Measurements from ENCODE around the gene LCN9. TPM values are rescaled to one million over a fixed set of nuclear protein-coding genes. Genes with fewer than 3 reads are reported as not detected.

LCN9 gene
- total RNA-seq, 1 donor from 2014 or later, result 4.8 TPM

DNA sequence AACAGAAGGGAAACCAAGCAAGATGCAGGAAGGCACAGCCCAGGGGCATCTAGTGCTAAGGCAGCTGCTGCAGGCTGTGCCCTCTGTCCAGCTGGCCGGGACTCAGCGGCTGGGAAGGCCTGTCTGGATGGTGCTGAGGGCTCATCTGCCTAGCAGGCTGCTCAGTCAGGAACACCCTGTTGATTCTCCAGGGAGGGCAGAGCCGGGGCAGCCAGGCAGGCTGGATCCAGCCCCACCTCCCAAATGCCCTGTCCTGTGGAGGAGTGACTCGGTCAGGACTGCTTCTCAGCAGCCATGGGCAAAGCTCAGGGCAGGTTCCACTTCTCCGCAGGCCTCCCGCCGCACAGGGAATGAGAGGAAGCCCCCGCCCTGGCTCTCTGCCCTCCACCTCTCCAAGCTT, 7.8 kb upstream of the LCN9 start:
- no peak overlapping the region for H3K9ac ChIP-seq (ENCODE audit: low read length)
- no peak overlapping the region for H3K4me2 ChIP-seq (ENCODE audit: low read length)
- no peak overlapping the region for H3K4me3 ChIP-seq (ENCODE audit: insufficient read depth, low read depth, low read length)
- Mint-ChIP-seq H3K36me3 (ENCODE audit: low read depth, unreplicated experiment) (no peaks in the 10 kb centered on the region), H3K9me3 (ENCODE audit: unreplicated experiment) (peaks cover 17% of the 10 kb centered on the region), H3K4me1 (ENCODE audit: low read depth, unreplicated experiment) (no peaks in the 10 kb centered on the region), H3K27ac (ENCODE audit: unreplicated experiment) (no peak overlapping the region), H3K4me3 (ENCODE audit: unreplicated experiment) (no peak overlapping the region), H3K27me3 (ENCODE audit: low read depth, unreplicated experiment) (peaks cover 24% of the 10 kb centered on the region)
- no peak overlapping the region for H2AFZ ChIP-seq (ENCODE audit: low read depth, low read length)
- no peaks in the 10 kb centered on the region for H3K4me1 ChIP-seq (ENCODE audit: insufficient read depth, low read length)
- no peak overlapping the region for H3K27ac ChIP-seq (ENCODE audit: low read depth, low read length)
- DNase-seq (ENCODE audit: low read depth), result no peak
- no peaks in the 10 kb centered on the region for H3K79me2 ChIP-seq (ENCODE audit: insufficient read depth, low read length)
- H4K20me1 ChIP-seq (ENCODE audit: insufficient read depth, low read length), result no peaks in the 10 kb centered on the region
- FAIRE-seq, result no peak
- no peaks in the 10 kb centered on the region for H3K36me3 ChIP-seq (ENCODE audit: insufficient read depth, low read length)
- peaks cover 6% of the 10 kb centered on the region for H3K9me3 ChIP-seq (ENCODE audit: insufficient read depth, low read depth, low read length)
- H3K27me3 ChIP-seq (ENCODE audit: insufficient read depth, low read length), result no peaks in the 10 kb centered on the region
- TF ChIP-seq EZH2 (IDR thresholded peaks at IDR 0.05; ENCODE audit: insufficient read depth, low read length), result no peak
- TF ChIP-seq, protein P1, sequence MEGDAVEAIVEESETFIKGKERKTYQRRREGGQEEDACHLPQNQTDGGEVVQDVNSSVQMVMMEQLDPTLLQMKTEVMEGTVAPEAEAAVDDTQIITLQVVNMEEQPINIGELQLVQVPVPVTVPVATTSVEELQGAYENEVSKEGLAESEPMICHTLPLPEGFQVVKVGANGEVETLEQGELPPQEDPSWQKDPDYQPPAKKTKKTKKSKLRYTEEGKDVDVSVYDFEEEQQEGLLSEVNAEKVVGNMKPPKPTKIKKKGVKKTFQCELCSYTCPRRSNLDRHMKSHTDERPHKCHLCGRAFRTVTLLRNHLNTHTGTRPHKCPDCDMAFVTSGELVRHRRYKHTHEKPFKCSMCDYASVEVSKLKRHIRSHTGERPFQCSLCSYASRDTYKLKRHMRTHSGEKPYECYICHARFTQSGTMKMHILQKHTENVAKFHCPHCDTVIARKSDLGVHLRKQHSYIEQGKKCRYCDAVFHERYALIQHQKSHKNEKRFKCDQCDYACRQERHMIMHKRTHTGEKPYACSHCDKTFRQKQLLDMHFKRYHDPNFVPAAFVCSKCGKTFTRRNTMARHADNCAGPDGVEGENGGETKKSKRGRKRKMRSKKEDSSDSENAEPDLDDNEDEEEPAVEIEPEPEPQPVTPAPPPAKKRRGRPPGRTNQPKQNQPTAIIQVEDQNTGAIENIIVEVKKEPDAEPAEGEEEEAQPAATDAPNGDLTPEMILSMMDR (IDR thresholded peaks at IDR 0.05; ENCODE audit: insufficient read depth, low read depth, low read length), result no peak

DNA sequence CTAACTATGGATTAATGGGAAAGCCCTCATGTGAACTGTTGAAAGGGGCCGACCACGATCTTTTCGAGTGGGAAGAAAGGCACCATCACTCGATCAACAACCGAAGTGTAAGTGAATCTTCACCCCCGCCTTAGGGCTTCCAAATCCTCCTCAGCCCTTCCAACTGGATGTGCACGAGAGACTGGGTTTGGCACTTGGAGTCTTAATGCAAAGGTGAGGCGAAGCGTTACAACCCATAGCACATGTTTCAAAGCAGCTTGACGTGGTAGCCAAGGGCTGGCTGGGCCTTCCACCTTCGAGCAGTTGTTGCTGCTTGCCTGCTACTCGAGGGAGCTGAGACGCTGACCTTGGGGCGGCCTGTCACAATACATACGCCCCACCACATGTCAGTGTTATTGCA, 5.7 kb upstream of the LCN9 start:
- Histone ChIP-seq H3K4me1 (ENCODE audit: insufficient read depth, low read length) (no peaks in the 10 kb centered on the region), H3K4me3 (ENCODE audit: insufficient read depth, low read depth, low read length) (no peak overlapping the region), H3K9me3 (ENCODE audit: insufficient read depth, low read depth, low read length) (peaks cover 3% of the 10 kb centered on the region), H2AFZ (ENCODE audit: low read depth, low read length) (no peak overlapping the region), H3K27ac (ENCODE audit: low read depth, low read length) (no peak overlapping the region), H3K4me2 (ENCODE audit: low read length) (no peak overlapping the region), H3K9ac (ENCODE audit: low read length) (no peak overlapping the region), H4K20me1 (ENCODE audit: insufficient read depth, low read length) (no peaks in the 10 kb centered on the region), H3K79me2 (ENCODE audit: insufficient read depth, low read length) (no peaks in the 10 kb centered on the region), H3K36me3 (ENCODE audit: insufficient read depth, low read length) (no peaks in the 10 kb centered on the region), H3K27me3 (ENCODE audit: insufficient read depth, low read length) (no peaks in the 10 kb centered on the region)
- Mint-ChIP-seq H3K4me3 (ENCODE audit: unreplicated experiment) (no peak overlapping the region), H3K36me3 (ENCODE audit: low read depth, unreplicated experiment) (no peaks in the 10 kb centered on the region), H3K27me3 (ENCODE audit: low read depth, unreplicated experiment) (peaks cover 24% of the 10 kb centered on the region), H3K9me3 (ENCODE audit: unreplicated experiment) (peaks cover 19% of the 10 kb centered on the region), H3K4me1 (ENCODE audit: low read depth, unreplicated experiment) (peaks cover 6% of the 10 kb centered on the region), H3K27ac (ENCODE audit: unreplicated experiment) (no peak overlapping the region)
- TF ChIP-seq, protein P1 (IDR thresholded peaks at IDR 0.05; ENCODE audit: insufficient read depth, low read depth, low read length), result no peak
- no peak for TF ChIP-seq EZH2 (IDR thresholded peaks at IDR 0.05; ENCODE audit: insufficient read depth, low read length)
- no peak for FAIRE-seq
- DNase-seq (ENCODE audit: low read depth), result no peak

DNA sequence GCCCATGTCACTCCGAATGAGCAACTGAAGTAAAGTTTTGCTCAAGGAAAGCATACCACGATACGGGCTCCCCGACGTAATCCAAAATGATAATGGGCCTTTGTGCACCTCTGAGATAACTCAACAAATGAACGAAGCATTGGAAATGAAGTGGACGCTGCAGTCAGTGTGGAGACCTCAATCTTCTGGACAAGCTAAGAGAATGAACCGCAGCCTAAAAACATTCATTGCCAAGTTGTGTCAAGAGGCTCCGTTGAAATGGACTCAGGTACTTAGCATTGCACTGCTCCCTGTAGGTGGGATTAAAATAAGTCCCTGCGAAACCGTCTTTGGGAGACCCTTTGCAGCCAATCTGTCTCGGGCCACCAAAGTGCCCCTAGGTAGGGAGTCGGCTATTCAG, 3.9 kb upstream of the LCN9 start:
- Histone ChIP-seq H3K27ac (ENCODE audit: low read depth, low read length) (no peak overlapping the region), H3K4me1 (ENCODE audit: insufficient read depth, low read length) (no peaks in the 10 kb centered on the region), H3K4me2 (ENCODE audit: low read length) (no peak overlapping the region), H4K20me1 (ENCODE audit: insufficient read depth, low read length) (no peaks in the 10 kb centered on the region), H3K27me3 (ENCODE audit: insufficient read depth, low read length) (no peaks in the 10 kb centered on the region), H3K9ac (ENCODE audit: low read length) (no peak overlapping the region), H3K36me3 (ENCODE audit: insufficient read depth, low read length) (no peaks in the 10 kb centered on the region), H3K4me3 (ENCODE audit: insufficient read depth, low read depth, low read length) (no peak overlapping the region), H3K79me2 (ENCODE audit: insufficient read depth, low read length) (no peaks in the 10 kb centered on the region), H2AFZ (ENCODE audit: low read depth, low read length) (no peak overlapping the region), H3K9me3 (ENCODE audit: insufficient read depth, low read depth, low read length) (peaks cover 3% of the 10 kb centered on the region)
- FAIRE-seq (no peak), DNase-seq (ENCODE audit: low read depth) (no peak)
- no peak for TF ChIP-seq EZH2 (IDR thresholded peaks at IDR 0.05; ENCODE audit: insufficient read depth, low read length)
- TF ChIP-seq, protein P1 (IDR thresholded peaks at IDR 0.05; ENCODE audit: insufficient read depth, low read depth, low read length), result no peak
- Mint-ChIP-seq H3K27me3 (ENCODE audit: low read depth, unreplicated experiment) (peaks cover 24% of the 10 kb centered on the region), H3K27ac (ENCODE audit: unreplicated experiment) (no peak overlapping the region), H3K4me3 (ENCODE audit: unreplicated experiment) (no peak overlapping the region), H3K9me3 (ENCODE audit: unreplicated experiment) (peaks cover 16% of the 10 kb centered on the region), H3K4me1 (ENCODE audit: low read depth, unreplicated experiment) (peaks cover 7% of the 10 kb centered on the region), H3K36me3 (ENCODE audit: low read depth, unreplicated experiment) (no peaks in the 10 kb centered on the region)
